Measurements from ENCODE around the gene ELMO1.

- TF ChIP-seq CTCF (IDR thresholded peaks at IDR 0.05; ENCODE audit: poor library complexity) (no peak), EZH2 (IDR thresholded peaks at IDR 0.05; ENCODE audit: borderline replicate concordance) (no peak), EZH2phosphoT487 (IDR thresholded peaks at IDR 0.05; ENCODE audit: low read depth, severe bottlenecking, unreplicated experiment) (no peak)
Observed at GRCh38 chr7:37016064-37016878, 432.4 kb downstream of the ELMO1 start.

Data from hepatocyte (in vitro differentiated cells).